HG03469 (cell line): ENCODE results near the gene NUP62.
A peak's percentile ranks its signal among the peaks of the same experiment; 100 is the strongest.

Experiments
- ATAC-seq: cut with Tn5 transposase; IDR thresholded peaks from one replicate; pipeline ENCODE4 v1.9.1; 2021; ENCODE audit warnings: mild to moderate bottlenecking, moderate library complexity, moderate number of reproducible peaks; ENCODE audit not compliant: unreplicated experiment

Gene NUP62

GRCh38 chr19:49906879-49907564, 22.3 kb downstream of the NUP62 start:
- ATAC-seq: no peak

GRCh38 chr19:49904136-49904535, 25.2 kb downstream of the NUP62 start:
- ATAC-seq: no peak

- peak; percentile 34 for ATAC-seq
Measured at GRCh38 chr19:49896863-49897621, 32.3 kb downstream of the NUP62 start, which contains the start of gene IL4I1. TSS of gene IL4I1 (minus strand) at chr19:49896887. CDS start at chr19:49896160, 727 bp downstream.

GRCh38 chr19:49895566-49896297, 33.6 kb downstream of the NUP62 start:
- no peak for ATAC-seq

GRCh38 chr19:49894879-49895565, 34.3 kb downstream of the NUP62 start:
- no peak for ATAC-seq

GRCh38 chr19:49894011-49894664, 35.2 kb downstream of the NUP62 start:
- no peak for ATAC-seq

GRCh38 chr19:49892716-49893115, 36.6 kb downstream of the NUP62 start:
- no peak for ATAC-seq

GRCh38 chr19:49891393-49891792, 37.9 kb downstream of the NUP62 start:
- ATAC-seq: no peak

- ATAC-seq: no peak
Measured at GRCh38 chr19:49890349-49891311, 38.7 kb downstream of the NUP62 start.

GRCh38 chr19:49889687-49890348, 39.5 kb downstream of the NUP62 start:
- no peak for ATAC-seq

- no peak for ATAC-seq
Measured at GRCh38 chr19:49889038-49889686, 40.1 kb downstream of the NUP62 start.

GRCh38 chr19:49888510-49888824, 40.8 kb downstream of the NUP62 start:
- ATAC-seq: no peak

GRCh38 chr19:49887665-49888509, 41.4 kb downstream of the NUP62 start:
- no peak for ATAC-seq

GRCh38 chr19:49887037-49887664, 42.2 kb downstream of the NUP62 start:
- no peak for ATAC-seq

- no peak for ATAC-seq
Measured at GRCh38 chr19:49884760-49885159, 44.5 kb downstream of the NUP62 start.

- ATAC-seq: no peak
Measured at GRCh38 chr19:49884109-49884508, 45.2 kb downstream of the NUP62 start.

- no peak for ATAC-seq
Measured at GRCh38 chr19:49883094-49883493, 46.2 kb downstream of the NUP62 start.
